A549 (cell line): ENCODE data around the gene CECR2. TPM values are rescaled to one million over a fixed set of nuclear protein-coding genes. Genes with fewer than 3 reads are reported as not detected.

Experiments
- ATAC-seq, 2 experiments: fragments of 200-7000 bp in 1 of 2; fragments of >200 bp in 1 of 2; cut with Nextera tagmentation in 1 of 2; cut with Tn5 transposase in 1 of 2; 3 replicates each; pipeline versions ENCODE4 v1.8.0 to v1.9.1; 2018 to 2020; ENCODE audit warnings: mild to moderate bottlenecking in 1 of 2, moderate library complexity in 1 of 2
- CTCF ChIA-PET: fragments of 300-600 bp; sonication (Branson Sonifier 250); formaldehyde crosslinking; extraction: SDS; loops from one replicate; lab custom pipeline; 2021; ENCODE audit warnings: antibody characterized with exemption, inconsistent platforms; lab: Yijun Ruan, JAX
- POLR2A ChIA-PET: fragments of 350-600 bp; formaldehyde crosslinking; extraction: SDS; loops from one replicate; lab custom pipeline; 2021; ENCODE audit warnings: antibody characterized with exemption, inconsistent platforms; lab: Yijun Ruan, JAX
- DNase-seq, 2 experiments: peaks; one replicate each; pipeline versions ENCODE4 v3.0.0 to v3.0.0-alpha.2; 2011 to 2016; ENCODE audit warnings: low read depth in 1 of 2, low spot score in 1 of 2
- FAIRE-seq: peaks from 2 replicates; lab custom pipeline; 2011; peaks lifted over from hg19 to GRCh38; lab: Jason Lieb, UNC
- H3K27ac ChIP-seq, 2 experiments: fragments of >200 bp; sonication (Bioruptor Twin); formaldehyde crosslinking; 3 replicates each; pipeline ENCODE4 v1.5.1; 2016 to 2017
- H3K4me1 ChIP-seq: fragments of >200 bp; sonication (Bioruptor Twin); formaldehyde crosslinking; 3 replicates; pipeline ENCODE4 v1.6.1; 2016
- H3K4me2 ChIP-seq: fragments of >200 bp; sonication (Bioruptor Twin); formaldehyde crosslinking; 3 replicates; pipeline ENCODE4 v1.6.1; 2016
- H3K4me3 ChIP-seq: fragments of >200 bp; sonication (Bioruptor Twin); formaldehyde crosslinking; 3 replicates; pipeline ENCODE4 v1.5.1; 2016
- H3K9me3 ChIP-seq: fragments of >200 bp; sonication (Bioruptor Twin); formaldehyde crosslinking; 3 replicates; pipeline ENCODE4 v1.6.1; 2016
- CEBPB ChIP-seq, 2 experiments: fragments of >200 bp in 1 of 2; sonication (Bioruptor Twin) in 1 of 2; formaldehyde crosslinking in 1 of 2; IDR thresholded peaks; 2 replicates each; pipeline ENCODE4 v1.6.1; 2012 to 2016
- EHF ChIP-seq: fragments of 250-450 bp; sonication (Bioruptor Pico); IDR thresholded peaks from 2 replicates; pipeline ENCODE4 v1.5.0; 2020; ENCODE audit warnings: mild to moderate bottlenecking
- EHMT2 ChIP-seq: fragments of 200-600 bp; sonication (generic); IDR thresholded peaks from 2 replicates; pipeline ENCODE4 v1.6.1; 2016; ENCODE audit warnings: antibody characterized with exemption, low read depth, mild to moderate bottlenecking, moderate library complexity
- EP300 ChIP-seq, 2 experiments: fragments of >200 bp; sonication (Bioruptor Twin); formaldehyde crosslinking; IDR thresholded peaks; 2 replicates in 1 of 2; 3 replicates in 1 of 2; pipeline ENCODE4 v1.6.1; 2016 to 2017
- ESRRA ChIP-seq: fragments of 150-350 bp; IDR thresholded peaks from 2 replicates; pipeline ENCODE4 v1.6.1; 2014; ENCODE audit warnings: mild to moderate bottlenecking, low read length, borderline replicate concordance
- FOSL2 ChIP-seq, 2 experiments: fragments of 450-650 bp in 1 of 2; fragments of >200 bp in 1 of 2; sonication (Bioruptor Twin) in 1 of 2; formaldehyde crosslinking; IDR thresholded peaks; 2 replicates each; pipeline versions ENCODE4 v1.5.0 to v1.6.1; 2016 to 2020; ENCODE audit warnings: mild to moderate bottlenecking in 1 of 2, moderate library complexity in 1 of 2
- FOXS1 ChIP-seq: fragments of 250-450 bp; sonication (Bioruptor Pico); IDR thresholded peaks from 2 replicates; pipeline ENCODE4 v1.5.0; 2020; ENCODE audit warnings: mild to moderate bottlenecking, moderate library complexity
- HDAC2 ChIP-seq: fragments of 200-600 bp; sonication (generic); IDR thresholded peaks from 2 replicates; pipeline ENCODE4 v1.6.1; 2016
- HEYL ChIP-seq: fragments of 250-450 bp; sonication (Bioruptor Pico); IDR thresholded peaks from 2 replicates; pipeline ENCODE4 v1.8.0; 2021; ENCODE audit warnings: mild to moderate bottlenecking, moderate library complexity
- HOXA7 ChIP-seq: fragments of 250-450 bp; sonication (Bioruptor Pico); IDR thresholded peaks from 2 replicates; pipeline ENCODE4 v1.5.0; 2020; ENCODE audit warnings: mild to moderate bottlenecking, moderate library complexity
- HOXB5 ChIP-seq: fragments of 250-450 bp; sonication (Bioruptor Pico); IDR thresholded peaks from 2 replicates; pipeline ENCODE4 v1.5.0; 2020; ENCODE audit warnings: mild to moderate bottlenecking, moderate library complexity
- JUNB ChIP-seq: fragments of >200 bp; sonication (Bioruptor Twin); formaldehyde crosslinking; IDR thresholded peaks from 2 replicates; pipeline ENCODE4 v1.6.1; 2016
- KDM1A ChIP-seq: fragments of 200-600 bp; sonication (generic); IDR thresholded peaks from 2 replicates; pipeline ENCODE4 v1.6.1; 2016; ENCODE audit warnings: low read depth, mild to moderate bottlenecking
- KDM5A ChIP-seq: fragments of 200-600 bp; sonication (generic); IDR thresholded peaks from 2 replicates; pipeline ENCODE4 v1.6.1; 2016; ENCODE audit warnings: antibody characterized with exemption, mild to moderate bottlenecking
- MAFK ChIP-seq: fragments of 450-650 bp; IDR thresholded peaks from 2 replicates; pipeline ENCODE4 v1.6.1; 2014; ENCODE audit not compliant: partially characterized antibody
- MAZ ChIP-seq: fragments of 150-350 bp; IDR thresholded peaks from 2 replicates; pipeline ENCODE4 v1.6.1; 2014; ENCODE audit warnings: antibody characterized with exemption, low read depth, low read length, borderline replicate concordance
- MYC ChIP-seq: IDR thresholded peaks from 2 replicates; pipeline ENCODE4 v1.6.1; 2012; ENCODE audit warnings: mild to moderate bottlenecking, inconsistent platforms, low read length, improper control_type of control experiment, borderline replicate concordance
- NR3C1 ChIP-seq: fragments of >200 bp; sonication (Bioruptor Twin); formaldehyde crosslinking; IDR thresholded peaks from 3 replicates; pipeline ENCODE4 v1.6.1; 2017
- PHF8 ChIP-seq: fragments of 200-600 bp; sonication (generic); IDR thresholded peaks from 2 replicates; pipeline ENCODE4 v1.6.1; 2016; ENCODE audit warnings: low read depth, mild to moderate bottlenecking, antibody characterized with exemption, moderate library complexity, borderline replicate concordance
- POLR2A ChIP-seq: IDR thresholded peaks from 2 replicates; pipeline ENCODE4 v1.6.1; 2012; ENCODE audit warnings: mild to moderate bottlenecking, low read length
- POLR2AphosphoS2 ChIP-seq: conservative IDR thresholded peaks from 2 replicates; pipeline ENCODE4 v1.6.1; 2012; ENCODE audit warnings: low read length, improper control_type of control experiment, inconsistent platforms
- RAD21 ChIP-seq, 2 experiments: fragments of >200 bp in 1 of 2; sonication (Bioruptor Twin) in 1 of 2; formaldehyde crosslinking in 1 of 2; IDR thresholded peaks in 1 of 2; conservative IDR thresholded peaks in 1 of 2; 2 replicates in 1 of 2; 3 replicates in 1 of 2; pipeline ENCODE4 v1.6.1; 2012 to 2018; ENCODE audit warnings: inconsistent platforms in 1 of 2
- RARB ChIP-seq: fragments of 250-450 bp; sonication (Bioruptor Pico); IDR thresholded peaks from 2 replicates; pipeline ENCODE4 v1.8.0; 2021; ENCODE audit warnings: mild to moderate bottlenecking, moderate library complexity
- RFX5 ChIP-seq: fragments of 450-650 bp; IDR thresholded peaks from 2 replicates; pipeline ENCODE4 v1.7.1; 2014; ENCODE audit warnings: antibody characterized with exemption, mild to moderate bottlenecking, moderate library complexity
- RNF2 ChIP-seq: fragments of 200-600 bp; sonication (generic); IDR thresholded peaks from 2 replicates; pipeline ENCODE4 v1.6.1; 2016; ENCODE audit warnings: low read depth, mild to moderate bottlenecking, antibody characterized with exemption, moderate library complexity, borderline replicate concordance
- SREBF2 ChIP-seq: fragments of 450-650 bp; IDR thresholded peaks from 2 replicates; pipeline ENCODE4 v1.6.1; 2014; ENCODE audit warnings: mild to moderate bottlenecking, moderate library complexity
- ZC3H11A ChIP-seq: fragments of 450-650 bp; IDR thresholded peaks from 2 replicates; pipeline ENCODE4 v1.6.1; 2014; ENCODE audit warnings: antibody characterized with exemption, mild to moderate bottlenecking
- ZFP36 ChIP-seq: fragments of 450-650 bp; IDR thresholded peaks from 2 replicates; pipeline ENCODE4 v1.6.1; 2014; ENCODE audit warnings: borderline replicate concordance; ENCODE audit not compliant: partially characterized antibody
- WGBS: methylation state at CpG from one replicate; pipeline ENCODE4 v1.1.6; 2017; ENCODE audit errors: missing lambda C conversion rate; 5-methylcytosine and 5-hydroxymethylcytosine counted together
- polyA plus RNA-seq, 4 experiments: library from polyadenylated mRNA; depleted of rRNA in 3 of 4; stranded (reverse); fragments of >200 nt; fragmentation: RNase III in 1 of 4; extraction: RNeasy Plus Mini Kit Qiagen cat#74134 plus additional on column Dnase treatment in 1 of 4; gene quantifications; 2 replicates in 3 of 4; 3 replicates in 1 of 4; pipeline ENCODE4 v1.2.3, GENCODE V29; 2011 to 2017
- TF ChIP-seq, protein P1 (sequence below): fragments of 450-650 bp; IDR thresholded peaks from 2 replicates; pipeline ENCODE4 v1.6.1; 2014; ENCODE audit warnings: antibody characterized with exemption
- TF ChIP-seq, protein P2 (sequence below): IDR thresholded peaks from 2 replicates; pipeline ENCODE4 v1.6.1; 2012

Gene CECR2
- polyA plus RNA-seq, 2 of the 4 experiments (the other 2 are of a cell fraction): 0.01 to 0.06 TPM

- Histone ChIP-seq H3K27ac (no peak overlapping the region), H3K4me2 (no peak overlapping the region), H3K9me3 (no peaks in the 10 kb centered on the region), H3K4me3 (no peak overlapping the region), H3K4me1 (no peaks in the 10 kb centered on the region)
- ATAC-seq (no peak), DNase-seq (no peak), FAIRE-seq (no peak)
- POLR2A ChIA-PET: no interaction called here
- CTCF ChIA-PET: no interaction called here
- TF ChIP-seq RFX5 (no peak), HEYL (CRISPR knock-in tag) (no peak), ZC3H11A (no peak), MAZ (no peak), FOSL2 (IDR thresholded peaks at IDR 0.05) (no peak), FOSL2 (CRISPR knock-in tag; IDR thresholded peaks at IDR 0.05) (no peak), EHMT2 (no peak), KDM1A (no peak), SREBF2 (no peak), PHF8 (no peak), MAFK (no peak), JUNB (no peak), HOXA7 (CRISPR knock-in tag) (no peak), KDM5A (no peak), EHF (CRISPR knock-in tag) (no peak), RNF2 (no peak), ZFP36 (no peak), POLR2AphosphoS2 (no peak)
- TF ChIP-seq, protein P1, sequence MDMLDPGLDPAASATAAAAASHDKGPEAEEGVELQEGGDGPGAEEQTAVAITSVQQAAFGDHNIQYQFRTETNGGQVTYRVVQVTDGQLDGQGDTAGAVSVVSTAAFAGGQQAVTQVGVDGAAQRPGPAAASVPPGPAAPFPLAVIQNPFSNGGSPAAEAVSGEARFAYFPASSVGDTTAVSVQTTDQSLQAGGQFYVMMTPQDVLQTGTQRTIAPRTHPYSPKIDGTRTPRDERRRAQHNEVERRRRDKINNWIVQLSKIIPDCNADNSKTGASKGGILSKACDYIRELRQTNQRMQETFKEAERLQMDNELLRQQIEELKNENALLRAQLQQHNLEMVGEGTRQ: no peak
- WGBS: 29% methylated on average over 3 of the region's 3 CpGs
Measured at GRCh38 chr22:17435375-17435774, 66.1 kb downstream of the CECR2 start.

DNA sequence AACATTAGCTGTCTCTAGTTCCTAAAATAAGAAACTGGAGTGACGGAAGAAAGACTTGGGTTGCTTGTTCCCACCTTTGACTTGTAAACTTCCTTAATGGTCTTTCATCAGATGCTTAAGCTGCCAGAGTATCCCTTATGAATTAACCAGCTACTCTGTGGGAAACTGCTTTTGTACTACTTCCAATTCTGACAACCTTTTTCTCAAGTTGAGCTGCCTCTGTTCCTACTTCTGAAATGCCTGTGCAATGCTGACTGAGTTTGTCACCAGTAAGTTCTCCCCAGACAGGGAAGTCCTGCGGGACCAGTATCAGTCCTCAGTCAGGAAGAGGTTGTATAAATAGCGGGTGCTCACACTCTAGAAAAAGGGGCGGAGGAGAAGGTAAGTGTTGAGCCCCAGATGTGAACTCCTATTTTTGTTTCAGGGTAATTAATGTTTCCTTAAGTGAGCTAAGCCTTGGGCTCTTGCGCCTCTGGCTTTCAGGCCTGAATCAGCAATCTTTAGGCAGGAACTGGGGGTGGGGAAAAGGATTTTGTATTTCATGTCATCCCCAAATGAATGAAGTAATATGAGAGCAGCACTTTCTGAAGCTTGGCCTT lies 67.2 kb downstream of the CECR2 start:
- POLR2A ChIA-PET: no interaction called here
- H3K9me3 ChIP-seq: no peaks in the 10 kb centered on the region
- TF ChIP-seq RARB (CRISPR knock-in tag): no peak
- no peak for TF ChIP-seq CEBPB (IDR thresholded peaks at IDR 0.05)
- no peak for TF ChIP-seq MYC
- TF ChIP-seq HOXB5 (CRISPR knock-in tag): no peak
- TF ChIP-seq HDAC2: no peak
- no peak for TF ChIP-seq KDM1A
- TF ChIP-seq, protein P1: no peak
- no peak for TF ChIP-seq EP300 (IDR thresholded peaks at IDR 0.05)
- no peak for TF ChIP-seq NR3C1
- TF ChIP-seq FOXS1 (CRISPR knock-in tag): no peak
- no peak for TF ChIP-seq JUNB
- no peak for TF ChIP-seq POLR2A
- no peak for TF ChIP-seq KDM5A
- TF ChIP-seq ZFP36: no peak
- no peak for TF ChIP-seq ESRRA
- TF ChIP-seq, protein P2, sequence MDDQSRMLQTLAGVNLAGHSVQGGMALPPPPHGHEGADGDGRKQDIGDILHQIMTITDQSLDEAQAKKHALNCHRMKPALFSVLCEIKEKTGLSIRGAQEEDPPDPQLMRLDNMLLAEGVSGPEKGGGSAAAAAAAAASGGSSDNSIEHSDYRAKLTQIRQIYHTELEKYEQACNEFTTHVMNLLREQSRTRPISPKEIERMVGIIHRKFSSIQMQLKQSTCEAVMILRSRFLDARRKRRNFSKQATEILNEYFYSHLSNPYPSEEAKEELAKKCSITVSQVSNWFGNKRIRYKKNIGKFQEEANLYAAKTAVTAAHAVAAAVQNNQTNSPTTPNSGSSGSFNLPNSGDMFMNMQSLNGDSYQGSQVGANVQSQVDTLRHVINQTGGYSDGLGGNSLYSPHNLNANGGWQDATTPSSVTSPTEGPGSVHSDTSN: no peak
- TF ChIP-seq RAD21 (conservative IDR thresholded peaks at IDR 0.05 in 1 of 2, IDR thresholded peaks at IDR 0.05 in 1 of 2): no peak
- DNase-seq (no peak), ATAC-seq (no peak), FAIRE-seq (no peak)
- no peaks in the 10 kb centered on the region for H3K4me1 ChIP-seq
- CTCF ChIA-PET: interaction anchor here (0.6 kb wide), 1 partner anchor 276 kb away, joined by 3 read pairs; no protein-coding TSS in a partner anchor
- WGBS: 76% methylated on average over 5 of the region's 5 CpGs
- no peak overlapping the region for H3K27ac ChIP-seq
- no peak overlapping the region for H3K4me2 ChIP-seq
- H3K4me3 ChIP-seq: no peak overlapping the region
